Chondrocyte (in vitro differentiated cells): Measurements from ENCODE around the gene CETN2. TPM values are rescaled to one million over a fixed set of nuclear protein-coding genes. Genes with fewer than 3 reads are reported as not detected.

ENCODE experiments used
- total RNA-seq: library from RNA; stranded (reverse); gene quantifications from 3 replicates; pipeline ENCODE4 v1.2.1, GENCODE V29; 2021

The CETN2 gene
- total RNA-seq, 1 donor from 2014 or later = 30.0 TPM

Other genes with a start within 250 kb of the CETN2 start
- not detected in 3 replicates for gene GABRQ, start 192.9 kb downstream of the CETN2 start, total RNA-seq
- gene MAGEA3, start 132.0 kb downstream of the CETN2 start, total RNA-seq = not detected in 3 replicates
- not detected in 3 replicates for gene CSAG2, start 121.5 kb downstream of the CETN2 start, total RNA-seq
- gene MAGEA2B, start 116.1 kb downstream of the CETN2 start, total RNA-seq = not detected in 3 replicates
- gene CSAG1, start 97.0 kb downstream of the CETN2 start, total RNA-seq = not detected in 3 replicates
- gene MAGEA12, start 97.0 kb downstream of the CETN2 start, total RNA-seq = not detected in 3 replicates
- not detected in 3 replicates for gene MAGEA2, start 76.9 kb downstream of the CETN2 start, total RNA-seq
- gene CSAG3, start 71.5 kb downstream of the CETN2 start, total RNA-seq = not detected in 3 replicates
- not detected in 3 replicates for gene MAGEA6, start 61.1 kb downstream of the CETN2 start, total RNA-seq
- 18.1 to 20.3 TPM (median 18.7 TPM) in 3 replicates for gene NSDHL, start 306 bp upstream of the CETN2 start, total RNA-seq
- gene ZNF185, start 67.3 kb upstream of the CETN2 start, total RNA-seq = 6.0 to 14.0 TPM (median 13.7 TPM) in 3 replicates
- gene PNMA5, start 163.4 kb upstream of the CETN2 start, total RNA-seq = not detected in 3 replicates
- 0.12 to 0.67 TPM (median 0.67 TPM) in 3 replicates for gene PNMA3, start 225.7 kb upstream of the CETN2 start, total RNA-seq
- 0.97 to 5.9 TPM (median 4.7 TPM) in 3 replicates for gene PNMA6A, start 241.7 kb upstream of the CETN2 start, total RNA-seq